ENCODE data around the gene LRRC73.
A peak's percentile ranks its signal among the peaks of the same experiment; 100 is the strongest.

Gene LRRC73

GRCh38 chr6:43516697-43517504 lies 6.8 kb upstream of the LRRC73 start, which contains the start of the genes POLR1C and YIPF3:
Gene POLR1C, plus strand, starts transcription at chr6:43517089. Its CDS starts 21 bp downstream, at chr6:43517110.
Gene YIPF3, minus strand, starts transcription at chr6:43516926. Its CDS starts 119 bp downstream, at chr6:43516807.
- TF ChIP-seq CTCF (IDR thresholded peaks at IDR 0.05; ENCODE audit: low read depth, low read length): no peak
- DNase-seq (ENCODE audit: extremely low read depth, low read depth): peak; percentile 94

- no peak for TF ChIP-seq CTCF (IDR thresholded peaks at IDR 0.05; ENCODE audit: low read depth, low read length)
- no peak for DNase-seq (ENCODE audit: extremely low read depth, low read depth)
Observed at GRCh38 chr6:43516367-43516696, 6.2 kb upstream of the LRRC73 start.

GRCh38 chr6:43515808-43516207 lies 5.7 kb upstream of the LRRC73 start:
- no peak for TF ChIP-seq CTCF (IDR thresholded peaks at IDR 0.05; ENCODE audit: low read depth, low read length)
- no peak for DNase-seq (ENCODE audit: extremely low read depth, low read depth)

GRCh38 chr6:43511824-43512415 lies 1.8 kb upstream of the LRRC73 start:
- TF ChIP-seq CTCF (IDR thresholded peaks at IDR 0.05; ENCODE audit: low read depth, low read length): no peak
- DNase-seq (ENCODE audit: extremely low read depth, low read depth): no peak

GRCh38 chr6:43510827-43511163 lies 649 bp upstream of the LRRC73 start:
- no peak for DNase-seq (ENCODE audit: extremely low read depth, low read depth)
- TF ChIP-seq CTCF (IDR thresholded peaks at IDR 0.05; ENCODE audit: low read depth, low read length): no peak

- no peak for DNase-seq (ENCODE audit: extremely low read depth, low read depth)
- no peak for TF ChIP-seq CTCF (IDR thresholded peaks at IDR 0.05; ENCODE audit: low read depth, low read length)
Observed at GRCh38 chr6:43509142-43509983, 783 bp downstream of the LRRC73 start.

Measured in AG09319 (cell line).